Adrenal gland (tissue), 12 donors: ENCODE results near the gene MAP1LC3A. TPM values are rescaled to one million over a fixed set of nuclear protein-coding genes. Genes with fewer than 3 reads are reported as not detected.

Experiments
- DNase-seq, 7 donors: peaks; one replicate each; pipeline ENCODE4 v3.0.0-alpha.2; 2019 to 2020
- H3K27ac ChIP-seq, 5 donors: fragments of 200-600 bp; sonication (generic) in 4 of 5; 1 replicate in 3 of 5; 2 replicates in 2 of 5; pipeline versions ENCODE4 v1.5.1 to v1.8.0; 2016 to 2020; ENCODE audit warnings: mild to moderate bottlenecking in 1 of 5
- H3K27me3 ChIP-seq: fragments of 200-600 bp; 2 replicates; pipeline ENCODE4 v1.8.0; 2021
- H3K36me3 ChIP-seq, 2 donors: fragments of 200-600 bp; replicated peaks in 1 of 2; 1 replicate in 1 of 2; 2 replicates in 1 of 2; pipeline versions ENCODE4 v1.5.1 to v1.8.0; 2018 to 2022
- H3K4me1 ChIP-seq, 2 donors: fragments of 200-600 bp; replicated peaks in 1 of 2; 1 replicate in 1 of 2; 2 replicates in 1 of 2; pipeline versions ENCODE4 v1.5.1 to v1.8.0; 2018 to 2021
- H3K4me3 ChIP-seq, 4 donors: fragments of 200-600 bp; sonication (generic) in 3 of 4; one replicate each; pipeline ENCODE4 v1.5.1; 2016 to 2018
- H3K9me3 ChIP-seq, 3 donors: fragments of 200-600 bp; sonication (generic) in 1 of 3; replicated peaks in 1 of 3; 1 replicate in 2 of 3; 2 replicates in 1 of 3; pipeline versions ENCODE4 v1.5.1 to v1.8.0; 2016 to 2021
- CTCF ChIP-seq, 6 experiments: fragments of 450-650 bp in 4 of 6; fragments of 200-600 bp in 2 of 6; sonication (generic) in 1 of 6; IDR thresholded peaks; 1 replicate in 5 of 6; 2 replicates in 1 of 6; pipeline versions ENCODE4 v1.5.1 to v1.8.0; 2016 to 2021; ENCODE audit warnings: antibody characterized with exemption in 6 of 6, mild to moderate bottlenecking in 2 of 6, moderate library complexity in 1 of 6
- POLR2A ChIP-seq, 2 donors: fragments of 450-650 bp; IDR thresholded peaks; one replicate each; pipeline ENCODE4 v1.6.1; 2017; ENCODE audit warnings: antibody characterized with exemption in 2 of 2, mild to moderate bottlenecking in 2 of 2, moderate library complexity in 1 of 2
- WGBS, 4 donors: extraction: QIAGEN DNeasy Blood & Tissue Kit in 2 of 4; methylation state at CpG; one replicate each; pipeline versions ENCODE4 v1.1.5 to v1.1.7; 2013 to 2017; 5-methylcytosine and 5-hydroxymethylcytosine counted together
- intact Hi-C, 2 donors: fragments of 100-400 bp; cut with DNase I; formaldehyde crosslinking; loops; one replicate each; pipeline versions ENCODE4 v1.14.1 to v1.15.0; 2022 to 2023
- polyA plus RNA-seq, 3 donors: library from polyadenylated mRNA; stranded (reverse); fragments of 200-250 nt in 2 of 3; fragments of 350-450 nt in 1 of 3; fragmentation: Illumina TruSeq in 1 of 3; extraction: RNeasy Lipid Tissue Mini Kit (QIAGEN cat#74804) in 1 of 3; gene quantifications; one replicate each; pipeline ENCODE4 v1.2.3, GENCODE V29; 2013 to 2014
- total RNA-seq, 9 donors: library from RNA; depleted of rRNA in 4 of 9; stranded (reverse); fragments of >200 nt in 4 of 9; fragments of 120-200 nt in 1 of 9; fragmentation: NEBNext Ultra II Directional in 1 of 9; extraction: Animal tissue kit (Norgen Biotek cat#: 25700) in 1 of 9; gene quantifications; one replicate each; pipeline versions ENCODE4 v1.1.0 to v1.2.4, GENCODE V29; 2013 to 2023
- donor health status: healthy with polysubstance abuse.
- donor health status: Bipolar disorder and iron deficiency.
- donor health status: DM: yes; HTN: yes; CAD: no.
- donor health status: DM: no; HTN: no; CAD: no.
- donor health status: DM: no; HTN: no; CAD: no.
- donor health status: DM: yes; HTN: yes; CAD: no.

MAP1LC3A gene
- total and polyA plus RNA-seq, 12 donors = 5.6 to 139 (median 40.9) TPM

GRCh38 chr20:34544109-34544796, 14.3 kb upstream of the MAP1LC3A start:
- intact Hi-C loops = no loop called here
- WGBS, 4 donors = 30 to 38% (median 36%) methylated on average over 12 to 19 of the region's 19 CpGs

GRCh38 chr20:34546751-34547181, 11.8 kb upstream of the MAP1LC3A start:
- intact Hi-C loops = no loop called here
- 83 to 95% (median 91%) methylated on average over 11 of the region's 11 CpGs for WGBS, 4 donors

More at GRCh38 chr20:34544109-34544796, 14.3 kb upstream of the MAP1LC3A start:
- Histone ChIP-seq H3K27ac (no peak overlapping the region), H3K9me3 (no peaks in the 10 kb centered on the region), H3K4me1 (no peaks in the 10 kb centered on the region), H3K36me3 (peaks cover 0 to 22% of the 10 kb centered on the region in 2 donors), H3K27me3 (no peaks in the 10 kb centered on the region), H3K4me3 (no peak overlapping the region)
- no peak for DNase-seq
- TF ChIP-seq CTCF (IDR thresholded peaks at IDR 0.05) (no peak), POLR2A (IDR thresholded peaks at IDR 0.05) (no peak)

GRCh38 chr20:34547844-34548613, 10.5 kb upstream of the MAP1LC3A start:
- no peak overlapping the region for H3K27ac ChIP-seq
- H3K4me3 ChIP-seq = no peak overlapping the region
- no peaks in the 10 kb centered on the region for H3K36me3 ChIP-seq
- intact Hi-C loops = no loop called here
- WGBS, 4 donors = 89 to 96% (median 92%) methylated on average over 21 to 22 of the region's 22 CpGs
- H3K4me1 ChIP-seq = no peaks in the 10 kb centered on the region
- H3K27me3 ChIP-seq = no peaks in the 10 kb centered on the region
- TF ChIP-seq CTCF (IDR thresholded peaks at IDR 0.05) (no peak), POLR2A (IDR thresholded peaks at IDR 0.05) (no peak)
- H3K9me3 ChIP-seq = no peaks in the 10 kb centered on the region
- no peak for DNase-seq

More at GRCh38 chr20:34546751-34547181, 11.8 kb upstream of the MAP1LC3A start:
- H3K4me1 ChIP-seq = no peaks in the 10 kb centered on the region
- H3K36me3 ChIP-seq = peaks cover 0 to 2% of the 10 kb centered on the region in 2 donors
- TF ChIP-seq CTCF (IDR thresholded peaks at IDR 0.05) = no peak
- TF ChIP-seq POLR2A (IDR thresholded peaks at IDR 0.05) = no peak
- H3K4me3 ChIP-seq = no peak overlapping the region
- no peaks in the 10 kb centered on the region for H3K9me3 ChIP-seq
- no peak overlapping the region for H3K27ac ChIP-seq
- no peak for DNase-seq
- H3K27me3 ChIP-seq = no peaks in the 10 kb centered on the region

GRCh38 chr20:34549291-34549928, 9.1 kb upstream of the MAP1LC3A start:
- H3K9me3 ChIP-seq = no peaks in the 10 kb centered on the region
- no peak for DNase-seq
- H3K4me3 ChIP-seq = no peak overlapping the region
- H3K36me3 ChIP-seq = no peaks in the 10 kb centered on the region
- 64 to 74% (median 69%) methylated on average over 19 to 20 of the region's 20 CpGs for WGBS, 4 donors
- no peak for TF ChIP-seq POLR2A (IDR thresholded peaks at IDR 0.05)
- TF ChIP-seq CTCF (IDR thresholded peaks at IDR 0.05) = no peak
- H3K27me3 ChIP-seq = no peaks in the 10 kb centered on the region
- intact Hi-C loops = no loop called here
- no peak overlapping the region for H3K27ac ChIP-seq
- H3K4me1 ChIP-seq = no peaks in the 10 kb centered on the region
